Activated CD4-positive, alpha-beta T cell treated with anti-CD3 and anti-CD28 coated beads for 4 hours (primary cell): ENCODE results near the gene GALNT18.

Source experiments
- DNase-seq, 2 donors: peaks; one replicate each; pipeline ENCODE4 v3.0.0-alpha.2; 2020

The GALNT18 gene

GRCh38 chr11:11227296-11228085 is 394.3 kb downstream of the GALNT18 start:
- DNase-seq: no peak
